HG02981 (cell line): ENCODE data around the gene MCF2L.
"Not testable (repeated sequence)": the region's sequence is repeated elsewhere in the genome, so short reads cannot be mapped to it uniquely, and the experiment has no call there.

Source experiments
- ATAC-seq: cut with Tn5 transposase; IDR thresholded peaks from one replicate; pipeline ENCODE4 v1.9.1; 2021; ENCODE audit warnings: mild to moderate bottlenecking, moderate library complexity; ENCODE audit not compliant: unreplicated experiment

Gene MCF2L

DNA sequence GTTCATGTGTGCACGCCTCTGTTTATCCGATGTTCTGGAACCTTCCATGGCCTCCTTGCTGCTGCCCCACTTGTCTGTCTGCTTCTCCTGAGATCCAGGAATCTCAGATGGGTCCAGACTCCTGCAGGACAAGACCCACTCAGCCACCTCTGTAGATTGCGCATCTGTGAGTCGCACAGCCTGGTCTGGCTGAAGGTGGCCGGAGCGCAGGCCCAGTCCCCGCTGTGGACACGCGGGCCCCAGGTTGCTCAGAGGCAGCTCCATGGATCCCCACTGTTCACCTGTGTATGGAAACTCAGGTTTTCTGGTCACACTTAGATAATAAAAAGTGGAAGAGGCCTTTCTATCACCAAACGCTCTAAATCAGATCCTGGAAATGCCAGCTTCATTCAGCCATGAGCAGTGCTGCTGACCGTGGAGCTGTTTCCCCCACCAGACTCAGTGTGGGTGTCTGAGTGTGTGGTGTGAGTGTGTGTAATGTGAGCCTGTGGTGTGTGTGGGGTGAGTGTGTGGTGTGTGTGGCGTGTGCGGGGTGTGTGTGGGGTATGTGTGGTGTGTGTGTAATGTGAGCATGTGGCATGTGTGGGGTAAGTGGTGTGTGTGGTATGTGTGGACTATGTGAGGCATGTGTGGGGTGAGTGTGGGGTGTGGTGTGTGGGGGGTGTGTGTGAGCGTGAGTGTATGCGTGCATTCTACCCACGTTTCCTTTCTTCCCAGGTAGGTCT is 59.5 kb downstream of the MCF2L start:
- ATAC-seq, result no peak

DNA sequence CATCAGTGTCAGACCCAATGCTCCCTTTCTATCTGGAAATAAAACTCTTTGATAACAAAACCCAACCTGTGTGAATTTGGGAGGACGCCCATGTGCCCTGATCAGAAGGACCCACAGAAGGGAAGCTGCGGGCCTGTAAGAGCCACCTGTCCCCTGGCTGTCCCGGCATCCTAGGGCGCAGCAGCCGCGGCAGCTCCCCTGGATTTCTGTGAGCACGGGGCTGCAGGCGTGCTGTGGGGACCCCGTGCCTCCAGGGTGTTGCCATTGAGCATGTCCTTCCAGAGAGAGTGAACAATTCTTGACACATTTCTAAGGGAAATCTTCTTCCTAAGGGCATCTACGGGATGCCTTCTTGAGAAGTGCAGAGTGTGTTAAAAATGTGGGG is 60.0 kb downstream of the MCF2L start:
- no peak for ATAC-seq

GRCh38 chr13:113029487-113030258 is 60.7 kb downstream of the MCF2L start:
- no peak for ATAC-seq

GRCh38 chr13:113030259-113030640 is 61.2 kb downstream of the MCF2L start:
- ATAC-seq, result not testable (repeated sequence)

DNA sequence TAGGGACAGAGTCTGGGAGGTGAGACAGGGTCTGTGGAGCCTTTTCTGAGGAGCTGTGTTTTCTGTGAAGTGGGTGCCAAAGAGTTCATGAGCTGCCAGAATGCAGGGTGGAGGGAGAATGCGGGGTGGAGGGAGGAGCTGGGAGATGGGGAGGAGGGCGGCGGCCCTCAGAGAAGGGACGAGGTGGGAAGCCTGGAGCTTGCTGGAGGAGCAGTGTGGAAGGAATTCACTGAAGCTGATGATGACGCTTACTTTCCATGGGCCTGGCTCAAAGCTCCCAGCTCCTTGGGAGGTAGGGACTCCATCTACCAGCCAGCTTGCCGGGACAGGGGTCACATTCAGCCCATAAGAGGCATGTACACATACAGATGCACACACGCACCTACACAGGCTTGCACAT is 62.5 kb downstream of the MCF2L start:
- no peak for ATAC-seq

DNA sequence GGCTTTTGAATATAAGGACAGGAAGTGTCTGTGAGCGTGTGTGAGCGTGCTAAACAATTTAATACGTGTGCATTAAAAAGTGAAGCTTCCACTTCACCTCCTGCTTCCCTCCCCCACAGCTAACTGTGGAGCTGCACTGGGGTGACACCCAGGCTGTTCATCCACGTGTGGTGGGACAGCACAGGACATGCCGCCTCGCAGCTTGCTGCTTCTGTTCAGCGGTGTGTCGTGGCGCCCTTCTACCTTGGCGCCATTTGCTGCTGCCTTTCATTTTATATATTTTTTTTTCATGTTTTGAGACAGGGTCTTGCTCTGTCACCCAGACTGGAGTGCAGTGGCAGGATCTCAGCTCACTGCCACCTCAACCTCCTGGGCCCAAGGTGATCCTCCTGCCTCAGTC is 63.3 kb downstream of the MCF2L start:
- ATAC-seq, result no peak

- ATAC-seq, result no peak
These were observed 64.2 kb downstream of the MCF2L start for GRCh38 chr13:113033054-113033850.

GRCh38 chr13:113034451-113035212 is 65.6 kb downstream of the MCF2L start:
- ATAC-seq, result no peak

GRCh38 chr13:113035213-113035800 is 66.3 kb downstream of the MCF2L start:
- no peak for ATAC-seq

DNA sequence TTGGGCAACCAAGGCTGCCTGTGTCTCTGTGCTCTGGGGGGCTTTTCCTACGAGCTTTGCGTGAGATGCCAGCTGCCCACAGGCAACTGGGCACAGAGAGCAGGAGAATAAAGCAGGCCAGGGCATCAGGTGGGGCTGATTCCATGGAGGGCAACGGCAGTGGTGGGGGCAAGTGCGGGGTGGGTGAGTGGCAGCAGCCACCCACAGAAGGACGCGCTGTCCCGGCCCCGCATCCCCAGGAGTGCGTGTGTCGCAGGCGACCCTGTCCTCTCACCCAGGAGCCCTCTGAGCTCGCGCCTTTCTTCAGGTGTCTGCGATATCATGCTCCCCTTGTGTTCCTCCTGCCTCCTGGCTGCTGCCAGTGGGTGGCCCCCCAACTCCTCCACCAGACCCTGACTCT is 67.4 kb downstream of the MCF2L start:
- ATAC-seq, result no peak

DNA sequence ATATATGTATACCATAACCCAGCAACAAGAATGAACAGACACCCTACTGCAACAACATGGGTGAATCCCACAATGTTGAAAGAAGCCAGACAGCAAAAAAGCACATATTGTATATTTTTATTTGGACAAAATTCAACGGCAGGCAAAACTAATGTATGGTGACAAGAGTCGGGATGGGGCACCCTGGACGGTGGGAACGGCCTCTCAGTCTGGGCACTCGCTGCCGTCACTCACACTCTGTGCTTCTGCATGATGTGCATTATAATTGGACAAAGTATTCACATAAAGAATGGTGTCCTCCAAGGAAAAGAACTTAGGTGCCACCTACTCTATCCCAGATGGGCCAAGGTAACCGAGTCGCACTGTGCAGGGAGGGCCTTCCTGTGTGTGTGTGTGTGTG is 71.0 kb downstream of the MCF2L start:
- no peak for ATAC-seq

- no peak for ATAC-seq
These were observed 71.7 kb downstream of the MCF2L start for GRCh38 chr13:113040597-113041292.

GRCh38 chr13:113041293-113041690 is 72.3 kb downstream of the MCF2L start:
- ATAC-seq, result no peak

DNA sequence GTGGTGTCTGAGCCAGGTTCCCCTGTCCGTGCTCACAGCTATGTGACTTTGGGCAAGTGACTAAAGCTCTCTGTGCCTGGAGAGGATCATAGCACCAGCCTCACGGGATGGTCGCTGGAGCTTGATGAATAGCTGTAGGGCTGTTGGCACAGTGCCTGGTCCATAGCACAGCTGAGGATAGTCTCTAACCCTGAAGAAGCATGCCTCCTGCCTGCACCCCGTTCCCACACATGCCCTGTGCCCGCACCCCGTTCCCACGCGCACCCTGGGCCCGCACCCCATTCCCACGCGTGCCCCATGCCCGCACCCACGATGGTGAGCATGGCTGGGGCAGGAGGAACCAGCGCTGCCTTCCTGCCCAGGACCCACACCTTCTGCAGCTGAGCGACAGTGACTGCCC is 72.9 kb downstream of the MCF2L start:
- ATAC-seq, result no peak

DNA sequence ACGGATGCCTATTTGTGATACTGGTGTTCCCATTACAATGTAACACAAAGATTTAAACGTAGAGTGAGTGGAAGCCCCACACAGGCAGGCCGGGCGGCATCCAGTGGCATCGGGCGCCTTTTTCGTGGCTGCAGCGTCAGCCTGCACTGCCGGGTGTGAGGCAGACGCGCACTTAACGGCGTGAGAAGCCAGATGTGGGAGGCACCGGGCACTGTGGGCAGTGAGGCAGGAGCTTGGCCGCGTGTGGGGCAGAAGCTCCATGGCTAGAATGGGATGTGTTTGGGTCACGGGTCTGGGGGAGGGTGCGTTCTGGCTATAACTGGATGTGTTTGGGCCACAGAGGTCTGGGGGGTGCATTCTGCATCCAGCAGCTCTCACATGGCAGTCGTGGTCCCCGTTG is 73.4 kb downstream of the MCF2L start:
- no peak for ATAC-seq

GRCh38 chr13:113043001-113043630 is 74.1 kb downstream of the MCF2L start:
- no peak for ATAC-seq

- ATAC-seq, result no peak
These were observed 74.9 kb downstream of the MCF2L start for GRCh38 chr13:113043931-113044330.

- no peak for ATAC-seq
These were observed 75.5 kb downstream of the MCF2L start for GRCh38 chr13:113044391-113045114.
